PC-3 (cell line): ENCODE data around the gene PRPF38B. TPM values are rescaled to one million over a fixed set of nuclear protein-coding genes. Genes with fewer than 3 reads are reported as not detected.

Source experiments
- ATAC-seq: fragments of 200-7000 bp; cut with Tn5 transposase; 2 replicates; pipeline ENCODE4 v1.9.1; 2020; ENCODE audit warnings: mild to moderate bottlenecking, moderate library complexity
- BruUV-seq: library from RNA; stranded (reverse); fragments of 400-500 nt; replicated peaks from 2 replicates; lab custom pipeline; 2021; lab: Mats Ljungman, UMichigan
- CTCF ChIA-PET: fragments of 300-600 bp; sonication (Branson Sonifier 250); formaldehyde crosslinking; loops from one replicate; lab custom pipeline; 2022; ENCODE audit warnings: antibody characterized with exemption; lab: Charles Lee
- POLR2A ChIA-PET: fragments of 300-600 bp; sonication (Branson Sonifier 250); formaldehyde crosslinking; loops from one replicate; lab custom pipeline; 2022; ENCODE audit warnings: antibody characterized with exemption; ENCODE audit not compliant: unreplicated experiment; lab: Charles Lee
- DNase-seq: peaks from one replicate; pipeline ENCODE4 v3.0.0-alpha.2; 2015
- H2AFZ ChIP-seq: fragments of 300-600 bp; sonication (generic); 2 replicates; pipeline ENCODE4 v1.6.0; 2016; ENCODE audit warnings: antibody characterized with exemption, low read length
- H3F3A ChIP-seq: fragments of 300-600 bp; sonication (generic); one replicate; pipeline ENCODE4 v1.6.0; 2017; ENCODE audit warnings: antibody characterized with exemption, low read length, control low read depth, mild to moderate bottlenecking; ENCODE audit not compliant: unreplicated experiment
- H3K27ac ChIP-seq: fragments of 300-600 bp; sonication (generic); 2 replicates; pipeline ENCODE4 v1.5.1; 2016; ENCODE audit warnings: mild to moderate bottlenecking, low read length
- H3K27me3 ChIP-seq: fragments of 300-600 bp; sonication (generic); 2 replicates; pipeline ENCODE4 v1.6.1; 2016; ENCODE audit warnings: low read length, mixed read lengths
- H3K36me3 ChIP-seq: fragments of 300-600 bp; sonication (generic); 2 replicates; pipeline ENCODE4 v1.6.1; 2016; ENCODE audit warnings: low read depth, mixed run types, low read length, mixed read lengths
- H3K4me1 ChIP-seq: fragments of 300-600 bp; sonication (generic); 2 replicates; pipeline ENCODE4 v1.5.1; 2016; ENCODE audit warnings: low read length; ENCODE audit not compliant: insufficient read depth
- H3K4me2 ChIP-seq: fragments of 300-600 bp; sonication (generic); 2 replicates; pipeline ENCODE4 v1.6.0; 2016; ENCODE audit warnings: low read length
- H3K4me3 ChIP-seq: fragments of 300-600 bp; sonication (generic); 2 replicates; pipeline ENCODE4 v1.5.1; 2016; ENCODE audit warnings: mild to moderate bottlenecking, low read length, mixed read lengths
- H3K79me2 ChIP-seq: fragments of 300-600 bp; sonication (generic); 2 replicates; pipeline ENCODE4 v1.6.1; 2017; ENCODE audit warnings: low read length, mixed read lengths
- H3K9ac ChIP-seq: fragments of 300-600 bp; sonication (generic); 2 replicates; pipeline ENCODE4 v1.6.0; 2016; ENCODE audit warnings: mild to moderate bottlenecking, low read length
- H3K9me2 ChIP-seq: fragments of 300-600 bp; sonication (generic); replicated peaks from 2 replicates; pipeline ENCODE4 v1.6.1; 2016; ENCODE audit warnings: mixed run types, low read length, mixed read lengths
- H3K9me3 ChIP-seq: fragments of 300-600 bp; sonication (generic); 2 replicates; pipeline ENCODE4 v1.6.1; 2016; ENCODE audit warnings: low read length, mixed read lengths
- H4K20me1 ChIP-seq: fragments of 300-600 bp; sonication (generic); 2 replicates; pipeline ENCODE4 v1.6.1; 2016; ENCODE audit warnings: low read length, mixed read lengths
- CTCF ChIP-seq: fragments of 300-600 bp; sonication (generic); conservative IDR thresholded peaks from 2 replicates; pipeline ENCODE4 v1.5.1; 2017; ENCODE audit warnings: antibody characterized with exemption, low read depth, mild to moderate bottlenecking, low read length
- EZH2 ChIP-seq: fragments of 300-600 bp; sonication (generic); IDR thresholded peaks from one replicate; pipeline ENCODE4 v1.6.1; 2017; ENCODE audit warnings: antibody characterized with exemption, mild to moderate bottlenecking, low read length; ENCODE audit not compliant: unreplicated experiment
- EZH2phosphoT487 ChIP-seq: fragments of 300-600 bp; sonication (generic); IDR thresholded peaks from 2 replicates; pipeline ENCODE4 v1.6.1; 2018; ENCODE audit warnings: mild to moderate bottlenecking, antibody characterized with exemption, low read length, borderline replicate concordance
- intact Hi-C: fragments of 100-400 bp; cut with micrococcal nuclease; formaldehyde crosslinking; loops from 2 replicates; pipeline ENCODE4 v1.9.0; 2023
- total RNA-seq: library from RNA; depleted of rRNA; stranded (reverse); fragments of >200 nt; gene quantifications from 2 replicates; pipeline ENCODE4 v1.2.3, GENCODE V29; 2014

Gene PRPF38B
- total RNA-seq, 1 experiment from 2014 or later: 21.9 TPM

GRCh38 chr1:108704496-108704895 lies 12.4 kb downstream of the PRPF38B start:
- peak; percentile 78 for DNase-seq
- Histone ChIP-seq H3K36me3 (peaks cover 24% of the 10 kb centered on the region), H3K9me2 (no peaks in the 10 kb centered on the region), H4K20me1 (no peaks in the 10 kb centered on the region), H3K27ac (peak overlapping the region; percentile 17; the same call in 1 of the 2 replicates), H3K4me2 (peak overlapping the region; percentile 54), H3K9me3 (no peaks in the 10 kb centered on the region), H3K27me3 (no peaks in the 10 kb centered on the region), H3K4me1 (peaks cover 16% of the 10 kb centered on the region), H3K9ac (no peak overlapping the region), H3F3A (peaks cover 22% of the 10 kb centered on the region), H3K4me3 (no peak overlapping the region), H3K79me2 (no peaks in the 10 kb centered on the region), H2AFZ (no peak overlapping the region)
- ChIA-PET CTCF (no interaction called here), POLR2A (interaction anchor here (0.7 kb wide), 1 partner anchor 675 kb away, joined by 3 read pairs; no protein-coding TSS in a partner anchor)
- peak; percentile 91 for ATAC-seq
- TF ChIP-seq EZH2 (no peak), CTCF (no peak), EZH2phosphoT487 (no peak)
- BruUV-seq: no TSS peak
- intact Hi-C loops: loop anchor here (1.0 kb wide), 1 partner anchor 42 kb away; the partner anchor contains the start of gene STXBP3

GRCh38 chr1:108706643-108707042 lies 14.5 kb downstream of the PRPF38B start:
- Histone ChIP-seq H3K9me3 (no peaks in the 10 kb centered on the region), H3K79me2 (no peaks in the 10 kb centered on the region), H3K27me3 (no peaks in the 10 kb centered on the region), H3K4me2 (no peak overlapping the region), H3K9ac (no peak overlapping the region), H3K36me3 (peaks cover 3% of the 10 kb centered on the region), H3K9me2 (no peaks in the 10 kb centered on the region), H3K4me1 (peaks cover 16% of the 10 kb centered on the region), H2AFZ (no peak overlapping the region), H3K27ac (no peak overlapping the region), H3K4me3 (no peak overlapping the region), H3F3A (peaks cover 9% of the 10 kb centered on the region), H4K20me1 (no peaks in the 10 kb centered on the region)
- no peak for TF ChIP-seq EZH2phosphoT487
- no peak for TF ChIP-seq CTCF
- no peak for TF ChIP-seq EZH2
- no peak for ATAC-seq
- ChIA-PET CTCF (no interaction called here), POLR2A (no interaction called here)
- BruUV-seq: no TSS peak
- no peak for DNase-seq
- intact Hi-C loops: no loop called here

- H2AFZ ChIP-seq: no peak overlapping the region
- TF ChIP-seq CTCF (peak; percentile 53), EZH2 (no peak)
- DNase-seq: peak; percentile 39
- no peaks in the 10 kb centered on the region for H3K79me2 ChIP-seq
- no peak overlapping the region for H3K4me3 ChIP-seq
- H3K4me2 ChIP-seq: no peak overlapping the region
- ChIA-PET CTCF (no interaction called here), POLR2A (interaction anchor here (0.7 kb wide), 1 partner anchor 25 kb away, joined by 4 read pairs; no protein-coding TSS in a partner anchor)
- no peaks in the 10 kb centered on the region for H3K27me3 ChIP-seq
- no peaks in the 10 kb centered on the region for H3K9me3 ChIP-seq
- no peak overlapping the region for H3K27ac ChIP-seq
- H3K9ac ChIP-seq: no peak overlapping the region
- no peaks in the 10 kb centered on the region for H3K9me2 ChIP-seq
- H4K20me1 ChIP-seq: no peaks in the 10 kb centered on the region
- H3K4me1 ChIP-seq: peaks cover 10% of the 10 kb centered on the region
- no peaks in the 10 kb centered on the region for H3K36me3 ChIP-seq
- no peak for ATAC-seq
- intact Hi-C loops: no loop called here
- peaks cover 4% of the 10 kb centered on the region for H3F3A ChIP-seq
- no TSS peak for BruUV-seq
Measured at GRCh38 chr1:108708691-108709660, 16.9 kb downstream of the PRPF38B start.
